Adipocyte (in vitro differentiated cells): ENCODE data around the gene HSD17B11.
A peak's percentile ranks its signal among the peaks of the same experiment; 100 is the strongest.

Experiments
- DNase-seq: peaks from one replicate; pipeline ENCODE4 v3.0.0-alpha.2; 2015; ENCODE audit warnings: low read depth
- H3K27me3 ChIP-seq: replicated peaks from 2 replicates; pipeline ENCODE4 v1.7.0; 2013; ENCODE audit warnings: mild to moderate bottlenecking, low read length, moderate library complexity; ENCODE audit not compliant: control insufficient read depth, insufficient read depth
- H3K36me3 ChIP-seq: 2 replicates; pipeline ENCODE4 v1.7.0; 2013; ENCODE audit warnings: low read length, mild to moderate bottlenecking, moderate library complexity; ENCODE audit not compliant: control insufficient read depth, insufficient read depth, severe bottlenecking
- H3K4me1 ChIP-seq: 2 replicates; pipeline ENCODE4 v1.7.0; 2013; ENCODE audit warnings: mild to moderate bottlenecking, low read length, moderate library complexity; ENCODE audit not compliant: control insufficient read depth, insufficient read depth
- H3K4me3 ChIP-seq: 2 replicates; pipeline ENCODE4 v1.7.0; 2013; ENCODE audit warnings: mild to moderate bottlenecking, low read length, moderate library complexity
- H3K9ac ChIP-seq: 2 replicates; pipeline ENCODE4 v1.7.0; 2013; ENCODE audit warnings: mild to moderate bottlenecking, low read length, moderate library complexity
- H3K9me3 ChIP-seq: 2 replicates; pipeline ENCODE4 v1.7.0; 2013; ENCODE audit warnings: mild to moderate bottlenecking, low read length, moderate library complexity; ENCODE audit not compliant: control insufficient read depth

The HSD17B11 gene

GRCh38 chr4:87382931-87383330, 8.1 kb downstream of the HSD17B11 start:
- no peak overlapping the region for H3K9ac ChIP-seq
- no peaks in the 10 kb centered on the region for H3K9me3 ChIP-seq
- H3K27me3 ChIP-seq, result no peaks in the 10 kb centered on the region
- peaks cover 7% of the 10 kb centered on the region for H3K36me3 ChIP-seq
- H3K4me3 ChIP-seq, result no peak overlapping the region
- no peak for DNase-seq
- no peaks in the 10 kb centered on the region for H3K4me1 ChIP-seq

- no peaks in the 10 kb centered on the region for H3K9me3 ChIP-seq
- no peak overlapping the region for H3K4me3 ChIP-seq
- H3K4me1 ChIP-seq, result no peaks in the 10 kb centered on the region
- no peak overlapping the region for H3K9ac ChIP-seq
- H3K27me3 ChIP-seq, result no peaks in the 10 kb centered on the region
- peaks cover 7% of the 10 kb centered on the region for H3K36me3 ChIP-seq
- DNase-seq, result no peak
These were observed 8.9 kb downstream of the HSD17B11 start for GRCh38 chr4:87382116-87382515.

GRCh38 chr4:87377816-87378215, 13.2 kb downstream of the HSD17B11 start:
- H3K9me3 ChIP-seq, result no peaks in the 10 kb centered on the region
- H3K36me3 ChIP-seq, result peaks cover 7% of the 10 kb centered on the region
- peaks cover 14% of the 10 kb centered on the region for H3K4me1 ChIP-seq
- no peak for DNase-seq
- no peaks in the 10 kb centered on the region for H3K27me3 ChIP-seq
- H3K4me3 ChIP-seq, result no peak overlapping the region
- no peak overlapping the region for H3K9ac ChIP-seq

- peaks cover 14% of the 10 kb centered on the region for H3K4me1 ChIP-seq
- no peaks in the 10 kb centered on the region for H3K9me3 ChIP-seq
- peaks cover 12% of the 10 kb centered on the region for H3K36me3 ChIP-seq
- no peaks in the 10 kb centered on the region for H3K27me3 ChIP-seq
- no peak overlapping the region for H3K4me3 ChIP-seq
- DNase-seq, result peak; percentile 91
- peak overlapping the region; percentile 44 for H3K9ac ChIP-seq
These were observed 15.2 kb downstream of the HSD17B11 start for GRCh38 chr4:87375719-87376291.

GRCh38 chr4:87370068-87370467, 20.9 kb downstream of the HSD17B11 start:
- Histone ChIP-seq H3K9me3 (no peaks in the 10 kb centered on the region), H3K4me3 (no peak overlapping the region), H3K27me3 (no peaks in the 10 kb centered on the region), H3K9ac (no peak overlapping the region), H3K36me3 (peaks cover 23% of the 10 kb centered on the region), H3K4me1 (peaks cover 3% of the 10 kb centered on the region)
- DNase-seq, result no peak

GRCh38 chr4:87366521-87367162, 24.3 kb downstream of the HSD17B11 start:
- Histone ChIP-seq H3K4me1 (no peaks in the 10 kb centered on the region), H3K9me3 (no peaks in the 10 kb centered on the region), H3K27me3 (no peaks in the 10 kb centered on the region), H3K4me3 (no peak overlapping the region), H3K36me3 (peaks cover 27% of the 10 kb centered on the region), H3K9ac (no peak overlapping the region)
- no peak for DNase-seq

GRCh38 chr4:87365348-87365747, 25.6 kb downstream of the HSD17B11 start:
- no peak for DNase-seq
- Histone ChIP-seq H3K4me3 (no peak overlapping the region), H3K36me3 (peaks cover 20% of the 10 kb centered on the region)

GRCh38 chr4:87363552-87363951, 27.4 kb downstream of the HSD17B11 start:
- Histone ChIP-seq H3K4me1 (no peaks in the 10 kb centered on the region), H3K9ac (no peak overlapping the region), H3K27me3 (no peaks in the 10 kb centered on the region), H3K36me3 (peaks cover 20% of the 10 kb centered on the region), H3K9me3 (no peaks in the 10 kb centered on the region), H3K4me3 (no peak overlapping the region)
- no peak for DNase-seq

More at GRCh38 chr4:87365348-87365747, 25.6 kb downstream of the HSD17B11 start:
- no peaks in the 10 kb centered on the region for H3K4me1 ChIP-seq
- no peak overlapping the region for H3K9ac ChIP-seq
- no peaks in the 10 kb centered on the region for H3K27me3 ChIP-seq
- no peaks in the 10 kb centered on the region for H3K9me3 ChIP-seq

GRCh38 chr4:87360338-87360935, 30.6 kb downstream of the HSD17B11 start:
- H3K9me3 ChIP-seq, result no peaks in the 10 kb centered on the region
- peaks cover 13% of the 10 kb centered on the region for H3K4me1 ChIP-seq
- no peak for DNase-seq
- no peak overlapping the region for H3K9ac ChIP-seq
- no peaks in the 10 kb centered on the region for H3K27me3 ChIP-seq
- peaks cover 13% of the 10 kb centered on the region for H3K36me3 ChIP-seq
- no peak overlapping the region for H3K4me3 ChIP-seq

- no peak overlapping the region for H3K4me3 ChIP-seq
- no peak overlapping the region for H3K9ac ChIP-seq
- H3K4me1 ChIP-seq, result peaks cover 22% of the 10 kb centered on the region
- H3K36me3 ChIP-seq, result peaks cover 8% of the 10 kb centered on the region
- H3K27me3 ChIP-seq, result no peaks in the 10 kb centered on the region
- no peaks in the 10 kb centered on the region for H3K9me3 ChIP-seq
- DNase-seq, result no peak
These were observed 31.7 kb downstream of the HSD17B11 start for GRCh38 chr4:87359258-87359657.

GRCh38 chr4:87356832-87357526, 34.0 kb downstream of the HSD17B11 start:
- peak overlapping the region; percentile 32 for H3K9ac ChIP-seq
- H3K27me3 ChIP-seq, result no peaks in the 10 kb centered on the region
- no peaks in the 10 kb centered on the region for H3K36me3 ChIP-seq
- peaks cover 23% of the 10 kb centered on the region for H3K4me1 ChIP-seq
- no peak for DNase-seq
- no peak overlapping the region for H3K4me3 ChIP-seq
- no peaks in the 10 kb centered on the region for H3K9me3 ChIP-seq
